Sigmoid colon (tissue), 7 donors: ENCODE data around the gene NDST1. TPM values are rescaled to one million over a fixed set of nuclear protein-coding genes. Genes with fewer than 3 reads are reported as not detected.

ENCODE experiments used
- DNase-seq: peaks from one replicate; pipeline ENCODE4 v3.0.0-alpha.2; 2019
- H3K27ac ChIP-seq, 4 donors: fragments of 200-600 bp; sonication (generic); one replicate each; pipeline ENCODE4 v1.5.1; 2016 to 2019; ENCODE audit warnings: mild to moderate bottlenecking in 1 of 4
- H3K27me3 ChIP-seq, 3 donors: fragments of 200-600 bp; sonication (generic); one replicate each; pipeline ENCODE4 v1.5.1; 2019; ENCODE audit warnings: mild to moderate bottlenecking in 1 of 3
- H3K36me3 ChIP-seq, 4 donors: fragments of 200-600 bp; sonication (generic); one replicate each; pipeline ENCODE4 v1.5.1; 2016 to 2019
- H3K4me1 ChIP-seq, 4 donors: fragments of 200-600 bp; sonication (generic); one replicate each; pipeline ENCODE4 v1.5.1; 2017 to 2019
- H3K4me3 ChIP-seq, 4 donors: fragments of 200-600 bp; sonication (generic); one replicate each; pipeline ENCODE4 v1.5.1; 2017 to 2019; ENCODE audit warnings: mild to moderate bottlenecking in 2 of 4, moderate library complexity in 1 of 4
- H3K9me3 ChIP-seq, 4 donors: fragments of 200-600 bp in 3 of 4; sonication (generic) in 3 of 4; one replicate each; pipeline versions ENCODE4 v1.5.1 to v1.6.1; 2013 to 2019
- CTCF ChIP-seq, 4 experiments: fragments of 450-650 bp in 3 of 4; fragments of 200-600 bp in 1 of 4; IDR thresholded peaks; one replicate each; pipeline ENCODE4 v1.5.1; 2016 to 2019; ENCODE audit warnings: antibody characterized with exemption in 4 of 4, mild to moderate bottlenecking in 3 of 4, moderate library complexity in 2 of 4
- EP300 ChIP-seq, 4 donors: sonication (generic); formaldehyde crosslinking; IDR thresholded peaks; one replicate each; pipeline ENCODE4 v1.6.1; 2017; ENCODE audit warnings: antibody characterized with exemption in 4 of 4
- POLR2A ChIP-seq, 2 donors: fragments of 450-650 bp; IDR thresholded peaks; one replicate each; pipeline ENCODE4 v1.6.1; 2016; ENCODE audit warnings: antibody characterized with exemption in 2 of 2, mild to moderate bottlenecking in 2 of 2, moderate library complexity in 2 of 2
- POLR2AphosphoS5 ChIP-seq, 4 donors: sonication (generic); formaldehyde crosslinking; IDR thresholded peaks; one replicate each; pipeline ENCODE4 v1.6.1; 2017; ENCODE audit warnings: antibody characterized with exemption in 4 of 4
- WGBS, 2 donors: extraction: QIAGEN DNeasy Blood & Tissue Kit; methylation state at CpG; one replicate each; pipeline ENCODE4 v1.1.7; 2013; 5-methylcytosine and 5-hydroxymethylcytosine counted together
- intact Hi-C: fragments of 100-400 bp; cut with DNase I; formaldehyde crosslinking; loops from one replicate; pipeline ENCODE4 v1.15.1; 2023
- polyA plus RNA-seq, 3 donors: library from polyadenylated mRNA; stranded (reverse); fragments of 200-250 nt; gene quantifications; one replicate each; pipeline ENCODE4 v1.2.3, GENCODE V29; 2013
- total RNA-seq, 4 donors: library from RNA; depleted of rRNA; stranded (reverse); fragments of >200 nt; gene quantifications; one replicate each; pipeline ENCODE4 v1.1.0, GENCODE V29; 2016
- donor health status: healthy with polysubstance abuse.
- donor health status: Bipolar disorder and iron deficiency.
- donor health status: healthy.

NDST1 gene
- total and polyA plus RNA-seq, 7 donors = 5.4 to 74.8 (median 39.4) TPM

- Histone ChIP-seq H3K4me1 (peaks cover 0 to 95% (median 88%) of the 10 kb centered on the region in 4 donors), H3K9me3 (no peaks in the 10 kb centered on the region), H3K4me3 (no peak overlapping the region), H3K27ac (peak overlapping the region; percentile 52 to 67 (median 58)), H3K27me3 (no peaks in the 10 kb centered on the region), H3K36me3 (no peaks in the 10 kb centered on the region)
- DNase-seq = no peak
- no peak for TF ChIP-seq POLR2A (IDR thresholded peaks at IDR 0.05)
- TF ChIP-seq POLR2AphosphoS5 (IDR thresholded peaks at IDR 0.05) = peak in 1 of 4 donors; percentile 9
- WGBS, 2 donors = 42 to 72% methylated on average over 12 of the region's 12 CpGs
- intact Hi-C loops = no loop called here
Observed at GRCh38 chr5:150510460-150511263, 2.7 kb downstream of the NDST1 start.

GRCh38 chr5:150511578-150512367 lies 3.8 kb downstream of the NDST1 start:
- no peak overlapping the region for H3K4me3 ChIP-seq
- intact Hi-C loops = no loop called here
- 15 to 58% methylated on average over 7 of the region's 7 CpGs for WGBS, 2 donors
- TF ChIP-seq EP300 (IDR thresholded peaks at IDR 0.05) (no peak), POLR2A (IDR thresholded peaks at IDR 0.05) (peak in 1 of 2 donors; percentile 15), POLR2AphosphoS5 (IDR thresholded peaks at IDR 0.05) (no peak), CTCF (IDR thresholded peaks at IDR 0.05) (no peak)
- H3K36me3 ChIP-seq = no peaks in the 10 kb centered on the region
- H3K9me3 ChIP-seq = no peaks in the 10 kb centered on the region
- DNase-seq = no peak
- H3K27ac ChIP-seq = peak overlapping the region; percentile 52 to 67 (median 58)
- H3K4me1 ChIP-seq = peaks cover 0 to 94% (median 88%) of the 10 kb centered on the region in 4 donors
- H3K27me3 ChIP-seq = no peaks in the 10 kb centered on the region

- intact Hi-C loops = no loop called here
- Histone ChIP-seq H3K36me3 (no peaks in the 10 kb centered on the region), H3K4me3 (no peak overlapping the region), H3K9me3 (no peaks in the 10 kb centered on the region), H3K27me3 (no peaks in the 10 kb centered on the region), H3K4me1 (peaks cover 0 to 93% (median 88%) of the 10 kb centered on the region in 4 donors), H3K27ac (peak overlapping the region; percentile 52 to 67 (median 58))
- 18 to 62% methylated on average over 6 of the region's 6 CpGs for WGBS, 2 donors
- peak in 1 of 4 donors; percentile 20 for TF ChIP-seq POLR2AphosphoS5 (IDR thresholded peaks at IDR 0.05)
- no peak for TF ChIP-seq POLR2A (IDR thresholded peaks at IDR 0.05)
- no peak for DNase-seq
Observed at GRCh38 chr5:150512368-150512747, 4.4 kb downstream of the NDST1 start.

- Histone ChIP-seq H3K27ac (peak overlapping the region in 2 of 4 donors; percentile 9 to 29), H3K4me3 (no peak overlapping the region), H3K36me3 (no peaks in the 10 kb centered on the region), H3K4me1 (peaks cover 0 to 93% (median 87%) of the 10 kb centered on the region in 4 donors), H3K9me3 (no peaks in the 10 kb centered on the region), H3K27me3 (no peaks in the 10 kb centered on the region)
- TF ChIP-seq POLR2A (IDR thresholded peaks at IDR 0.05) = no peak
- TF ChIP-seq POLR2AphosphoS5 (IDR thresholded peaks at IDR 0.05) = no peak
- TF ChIP-seq CTCF (IDR thresholded peaks at IDR 0.05) = no peak
- TF ChIP-seq EP300 (IDR thresholded peaks at IDR 0.05) = no peak
- no peak for DNase-seq
- 90 to 93% methylated on average over 15 of the region's 15 CpGs for WGBS, 2 donors
- intact Hi-C loops = no loop called here
Observed at GRCh38 chr5:150513375-150514309, 5.7 kb downstream of the NDST1 start.

- DNase-seq = no peak
- intact Hi-C loops = loop anchor here (5.0 kb wide), 1 partner anchor 37 kb away; no protein-coding TSS in a partner anchor
- Histone ChIP-seq H3K4me1 (peaks cover 0 to 91% (median 84%) of the 10 kb centered on the region in 4 donors), H3K36me3 (no peaks in the 10 kb centered on the region), H3K9me3 (no peaks in the 10 kb centered on the region), H3K27ac (peak overlapping the region in 3 of 4 donors; percentile 29 to 71 (median 63)), H3K4me3 (no peak overlapping the region), H3K27me3 (no peaks in the 10 kb centered on the region)
- 39 to 73% methylated on average over 3 of the region's 3 CpGs for WGBS, 2 donors
- no peak for TF ChIP-seq CTCF (IDR thresholded peaks at IDR 0.05)
- TF ChIP-seq POLR2AphosphoS5 (IDR thresholded peaks at IDR 0.05) = no peak
- no peak for TF ChIP-seq POLR2A (IDR thresholded peaks at IDR 0.05)
- TF ChIP-seq EP300 (IDR thresholded peaks at IDR 0.05) = no peak
Observed at GRCh38 chr5:150514708-150515211, 6.8 kb downstream of the NDST1 start.
